SK-N-SH (cell line): ENCODE data around the gene FEZF2. TPM values are rescaled to one million over a fixed set of nuclear protein-coding genes. Genes with fewer than 3 reads are reported as not detected.

Experiments used
- CTCF ChIA-PET: fragments of 300-600, 350-600 bp; formaldehyde crosslinking; extraction: SDS; loops from one replicate; lab custom pipeline; 2021; lab: Yijun Ruan, JAX
- POLR2A ChIA-PET: fragments of 350-600 bp; sonication (Branson Sonifier 250); formaldehyde crosslinking; extraction: SDS; loops from one replicate; lab custom pipeline; 2020; ENCODE audit warnings: antibody characterized with exemption, inconsistent platforms; lab: Yijun Ruan, JAX
- DNase-seq: peaks from one replicate; pipeline ENCODE4 v3.0.0; 2012
- H2AFZ ChIP-seq: fragments of 200-600 bp; sonication (generic); 2 replicates; pipeline ENCODE4 v1.8.1; 2016; ENCODE audit warnings: antibody characterized with exemption, mild to moderate bottlenecking, low read depth
- H3F3A ChIP-seq: fragments of 200-600 bp; sonication (generic); replicated peaks from 2 replicates; pipeline ENCODE3; 2016; ENCODE audit warnings: antibody characterized with exemption, mild to moderate bottlenecking; ENCODE audit not compliant: insufficient read depth
- H3K27ac ChIP-seq, 2 experiments: fragments of 200-500 bp in 1 of 2; fragments of 200-600 bp in 1 of 2; sonication (Bioruptor generic) in 1 of 2; sonication (generic), shearing (Covaris generic) in 1 of 2; 2 replicates each; pipeline versions ENCODE4 v1.5.1 to v1.6.1; 2014 to 2016; ENCODE audit warnings: low read depth in 2 of 2, inconsistent platforms in 1 of 2, low read length in 1 of 2, mild to moderate bottlenecking in 1 of 2, mixed read lengths in 1 of 2
- H3K27me3 ChIP-seq: fragments of 200-600 bp; sonication (generic), shearing (Covaris generic); 2 replicates; pipeline ENCODE4 v1.6.1; 2016; ENCODE audit warnings: mixed run types; ENCODE audit not compliant: insufficient read depth
- H3K36me3 ChIP-seq, 2 experiments: fragments of 200-500 bp in 1 of 2; fragments of 200-600 bp in 1 of 2; sonication (Bioruptor generic) in 1 of 2; sonication (generic) in 1 of 2; replicated peaks in 1 of 2; 2 replicates each; pipeline versions ENCODE3 to v1.5.1; 2014 to 2016; ENCODE audit warnings: low read length in 1 of 2, mild to moderate bottlenecking in 1 of 2; ENCODE audit not compliant: insufficient read depth in 2 of 2, control insufficient read depth in 1 of 2
- H3K4me1 ChIP-seq, 2 experiments: fragments of 200-500 bp in 1 of 2; fragments of 200-600 bp in 1 of 2; sonication (Bioruptor generic) in 1 of 2; sonication (generic), shearing (Covaris generic) in 1 of 2; 2 replicates each; pipeline versions ENCODE4 v1.5.1 to v1.6.1; 2014 to 2016; ENCODE audit warnings: low read depth in 1 of 2, low read length in 1 of 2, mixed run types in 1 of 2; ENCODE audit not compliant: insufficient read depth in 2 of 2, control insufficient read depth in 1 of 2
- H3K4me2 ChIP-seq: fragments of 200-600 bp; sonication (generic), shearing (Covaris generic); 2 replicates; pipeline ENCODE4 v1.6.1; 2017; ENCODE audit warnings: mixed run types
- H3K4me3 ChIP-seq, 2 experiments: fragments of 200-500 bp in 1 of 2; fragments of 200-600 bp in 1 of 2; sonication (Bioruptor generic) in 1 of 2; sonication (generic), shearing (Covaris generic) in 1 of 2; 2 replicates each; pipeline versions ENCODE4 v1.5.1 to v1.8.1; 2014 to 2016; ENCODE audit warnings: low read depth in 2 of 2, inconsistent platforms in 1 of 2, low read length in 1 of 2, mild to moderate bottlenecking in 1 of 2, mixed read lengths in 1 of 2, moderate library complexity in 1 of 2
- H3K79me2 ChIP-seq: fragments of 200-600 bp; sonication (generic); 2 replicates; pipeline ENCODE4 v1.8.1; 2017; ENCODE audit warnings: mild to moderate bottlenecking; ENCODE audit not compliant: insufficient read depth
- H3K9ac ChIP-seq: fragments of 200-600 bp; sonication (generic); 2 replicates; pipeline ENCODE4 v1.6.1; 2017; ENCODE audit warnings: mixed run types
- H3K9me2 ChIP-seq: fragments of 200-600 bp; sonication (generic); 2 replicates; pipeline ENCODE4 v1.6.1; 2017; ENCODE audit warnings: mixed run types
- H3K9me3 ChIP-seq: fragments of 200-600 bp; sonication (generic); 2 replicates; pipeline ENCODE4 v1.6.1; 2017; ENCODE audit warnings: mixed run types, mild to moderate bottlenecking, moderate library complexity
- H4K20me1 ChIP-seq: fragments of 200-600 bp; sonication (generic); 2 replicates; pipeline ENCODE4 v1.6.1; 2017; ENCODE audit warnings: mild to moderate bottlenecking, mixed run types; ENCODE audit not compliant: insufficient read depth
- EZH2phosphoT487 ChIP-seq: fragments of 200-600 bp; sonication (generic); IDR thresholded peaks from 2 replicates; pipeline ENCODE4 v1.6.1; 2017; ENCODE audit warnings: low read depth, mixed run types, mild to moderate bottlenecking, antibody characterized with exemption, moderate library complexity, borderline replicate concordance
- FOSL2 ChIP-seq: IDR thresholded peaks from 2 replicates; pipeline ENCODE4 v1.4.0; 2012; ENCODE audit warnings: low read depth, mild to moderate bottlenecking, moderate library complexity, borderline replicate concordance
- FOXM1 ChIP-seq: IDR thresholded peaks from 2 replicates; pipeline ENCODE4 v1.4.0; 2012; ENCODE audit warnings: low read depth, mild to moderate bottlenecking
- NRF1 ChIP-seq: IDR thresholded peaks from 2 replicates; pipeline ENCODE4 v1.6.1; 2012; ENCODE audit warnings: low read depth, mild to moderate bottlenecking, low read length
- TAF1 ChIP-seq: IDR thresholded peaks from 2 replicates; pipeline ENCODE4 v1.6.1; 2012; ENCODE audit warnings: low read depth, mild to moderate bottlenecking, low read length, moderate library complexity, borderline replicate concordance
- YY1 ChIP-seq: IDR thresholded peaks from 2 replicates; pipeline ENCODE4 v1.4.0; 2012; ENCODE audit warnings: low read depth, mild to moderate bottlenecking
- WGBS: methylation state at CpG from one replicate; pipeline ENCODE4 v1.1.6; 2017; ENCODE audit warnings: low lambda C conversion rate; 5-methylcytosine and 5-hydroxymethylcytosine counted together
- polyA plus RNA-seq, 3 experiments: library from polyadenylated mRNA; depleted of rRNA; stranded (reverse); fragments of >200 nt; gene quantifications; 2 replicates each; pipeline ENCODE4 v1.2.3, GENCODE V29; 2012

Gene FEZF2
- polyA plus RNA-seq, 1 of the 3 experiments (the other 2 are of a cell fraction) = not detected

- TF ChIP-seq YY1 (no peak), TAF1 (no peak), NRF1 (no peak)
Observed at GRCh38 chr3:62372621-62373041, 719 bp downstream of the FEZF2 start (continued).

GRCh38 chr3:62371720-62372591 lies 1.4 kb downstream of the FEZF2 start:
- Histone ChIP-seq H2AFZ (no peak overlapping the region), H4K20me1 (no peaks in the 10 kb centered on the region), H3K27ac (no peak overlapping the region), H3K4me3 (no peak overlapping the region), H3K36me3 (no peaks in the 10 kb centered on the region), H3K9me3 (no peaks in the 10 kb centered on the region), H3K9me2 (no peaks in the 10 kb centered on the region), H3K4me2 (no peak overlapping the region), H3K27me3 (peaks cover 93% of the 10 kb centered on the region), H3K9ac (no peak overlapping the region), H3F3A (no peaks in the 10 kb centered on the region), H3K79me2 (no peaks in the 10 kb centered on the region)
- 3% methylated on average over 21 of the region's 66 CpGs for WGBS
- CTCF ChIA-PET = interaction anchor here (0.6 to 1.3 kb wide), 2 partner anchors 92 to 186 kb away, joined by 3 read pairs; no protein-coding TSS in a partner anchor
- DNase-seq = peak; percentile 54
- no peak for TF ChIP-seq FOXM1
- TF ChIP-seq, all 33 proteins: peak for 0
- peaks cover 0 to 5% of the 10 kb centered on the region in 2 experiments; a peak in 1 of 4 replicates for H3K4me1 ChIP-seq
- POLR2A ChIA-PET = no interaction called here

- H4K20me1 ChIP-seq = no peaks in the 10 kb centered on the region
- no peaks in the 10 kb centered on the region for H3K36me3 ChIP-seq
- H3F3A ChIP-seq = no peaks in the 10 kb centered on the region
- 19% methylated on average over 41 of the region's 49 CpGs for WGBS
- H2AFZ ChIP-seq = no peak overlapping the region
- H3K4me3 ChIP-seq = no peak overlapping the region
- peaks cover 91% of the 10 kb centered on the region for H3K27me3 ChIP-seq
- H3K9ac ChIP-seq = no peak overlapping the region
- POLR2A ChIA-PET = no interaction called here
- H3K79me2 ChIP-seq = no peaks in the 10 kb centered on the region
- TF ChIP-seq FOSL2 (no peak), EZH2phosphoT487 (peak; percentile 52; the same call in 1 of the 2 replicates)
- TF ChIP-seq, all 33 proteins: peak for 1
- CTCF ChIA-PET = interaction anchor here (0.6 kb wide), 1 partner anchor 93 kb away, joined by 3 read pairs; no protein-coding TSS in a partner anchor
- Histone ChIP-seq H3K9me3 (no peaks in the 10 kb centered on the region), H3K4me2 (peak overlapping the region; percentile 33), H3K9me2 (no peaks in the 10 kb centered on the region), H3K4me1 (peaks cover 0 to 5% of the 10 kb centered on the region in 2 experiments; a peak in 1 of 4 replicates), H3K27ac (no peak overlapping the region)
- DNase-seq = peak; percentile 41
Observed at GRCh38 chr3:62370858-62371719, 2.3 kb downstream of the FEZF2 start.
